PC-9 (cell line): Measurements from ENCODE around the gene THOC2. TPM values are rescaled to one million over a fixed set of nuclear protein-coding genes. Genes with fewer than 3 reads are reported as not detected.

Source experiments
- BruUV-seq: library from RNA; stranded (reverse); fragments of 400-500 nt; replicated peaks from 2 replicates; lab custom pipeline; 2021; lab: Mats Ljungman, UMichigan
- CTCF ChIA-PET: fragments of 300-600 bp; sonication (Branson Sonifier 250); formaldehyde crosslinking; loops from one replicate; lab custom pipeline; 2022; ENCODE audit warnings: antibody characterized with exemption; lab: Charles Lee
- POLR2A ChIA-PET: fragments of 300-600 bp; sonication (Branson Sonifier 250); formaldehyde crosslinking; loops from one replicate; lab custom pipeline; 2022; ENCODE audit warnings: antibody characterized with exemption; ENCODE audit not compliant: unreplicated experiment; lab: Charles Lee
- DNase-seq, 2 experiments: peaks; one replicate each; pipeline versions ENCODE4 v3.0.0 to v3.0.0-alpha.2; 2015 to 2022; ENCODE audit warnings: mixed read lengths in 1 of 2
- H2AFZ ChIP-seq: fragments of 200-600 bp; sonication (generic); 2 replicates; pipeline ENCODE4 v1.8.1; 2017; ENCODE audit warnings: antibody characterized with exemption
- H3F3A ChIP-seq: fragments of 200-600 bp; sonication (generic); 2 replicates; pipeline ENCODE4 v1.8.1; 2017; ENCODE audit warnings: antibody characterized with exemption, mild to moderate bottlenecking, low read depth; ENCODE audit not compliant: insufficient read depth
- H3K27ac ChIP-seq: fragments of 200-600 bp; sonication (generic); 2 replicates; pipeline ENCODE4 v1.6.1; 2016; ENCODE audit warnings: mixed run types
- H3K27me3 ChIP-seq: fragments of 200-600 bp; sonication (generic); 2 replicates; pipeline ENCODE4 v1.6.1; 2016; ENCODE audit warnings: low read depth, mixed run types; ENCODE audit not compliant: insufficient read depth
- H3K36me3 ChIP-seq: fragments of 200-600 bp; sonication (generic); 2 replicates; pipeline ENCODE4 v1.6.1; 2016; ENCODE audit warnings: low read depth, mixed run types
- H3K4me1 ChIP-seq: fragments of 200-600 bp; sonication (generic); replicated peaks from 2 replicates; pipeline ENCODE4 v1.6.1; 2016; ENCODE audit warnings: mixed run types; ENCODE audit not compliant: insufficient read depth
- H3K4me2 ChIP-seq: fragments of 200-600 bp; sonication (generic); 2 replicates; pipeline ENCODE4 v1.6.1; 2017; ENCODE audit warnings: mixed run types
- H3K4me3 ChIP-seq: fragments of 200-600 bp; sonication (generic); 2 replicates; pipeline ENCODE4 v1.6.1; 2016; ENCODE audit warnings: mixed run types
- H3K79me2 ChIP-seq: fragments of 200-600 bp; sonication (generic); 2 replicates; pipeline ENCODE4 v1.6.1; 2017; ENCODE audit warnings: low read depth, mixed run types
- H3K9me2 ChIP-seq: fragments of 200-600 bp; sonication (generic); 2 replicates; pipeline ENCODE4 v1.8.1; 2017; ENCODE audit warnings: mild to moderate bottlenecking; ENCODE audit not compliant: insufficient read depth
- H3K9me3 ChIP-seq: fragments of 200-600 bp; sonication (generic); 2 replicates; pipeline ENCODE4 v1.8.1; 2016; ENCODE audit warnings: low read depth; ENCODE audit not compliant: insufficient read depth
- H4K20me1 ChIP-seq: fragments of 200-600 bp; sonication (generic); 2 replicates; pipeline ENCODE4 v1.8.1; 2017; ENCODE audit not compliant: insufficient read depth
- CTCF ChIP-seq: fragments of 200-600 bp; sonication (generic); conservative IDR thresholded peaks from 2 replicates; pipeline ENCODE4 v1.6.1; 2017; ENCODE audit warnings: mixed run types, antibody characterized with exemption, mild to moderate bottlenecking, moderate library complexity
- EZH2 ChIP-seq: fragments of 200-600 bp; sonication (generic); IDR thresholded peaks from 2 replicates; pipeline ENCODE4 v1.8.0; 2017; ENCODE audit warnings: antibody characterized with exemption, low read depth
- intact Hi-C: fragments of 100-400 bp; cut with micrococcal nuclease; formaldehyde crosslinking; loops from one replicate; pipeline ENCODE4 v1.10.0; 2022; ENCODE audit not compliant: unreplicated experiment
- total RNA-seq: library from RNA; stranded (reverse); gene quantifications from 2 replicates; pipeline ENCODE4 v1.2.3, GENCODE V29; 2021

THOC2 gene
- total RNA-seq, 1 experiment from 2014 or later, result 158 TPM

GRCh38 chrX:123743312-123743711, 10.5 kb upstream of the THOC2 start:
- BruUV-seq, result no TSS peak
- no peaks in the 10 kb centered on the region for H3K9me3 ChIP-seq
- H4K20me1 ChIP-seq, result no peaks in the 10 kb centered on the region
- no peaks in the 10 kb centered on the region for H3K79me2 ChIP-seq
- no peak for DNase-seq
- no peak overlapping the region for H3K4me2 ChIP-seq
- no peak overlapping the region for H2AFZ ChIP-seq
- POLR2A ChIA-PET, result no interaction called here
- no peak overlapping the region for H3K27ac ChIP-seq
- H3K4me1 ChIP-seq, result no peaks in the 10 kb centered on the region
- no peak overlapping the region for H3K4me3 ChIP-seq
- no peaks in the 10 kb centered on the region for H3K27me3 ChIP-seq
- intact Hi-C loops, result no loop called here
- CTCF ChIA-PET, result interaction anchor here (0.7 kb wide), 1 partner anchor 29 kb away, joined by 3 read pairs; no protein-coding TSS in a partner anchor
- no peaks in the 10 kb centered on the region for H3K9me2 ChIP-seq
- H3F3A ChIP-seq, result no peaks in the 10 kb centered on the region
- TF ChIP-seq EZH2 (no peak), CTCF (no peak)
- H3K36me3 ChIP-seq, result no peaks in the 10 kb centered on the region

- H3K36me3 ChIP-seq, result no peaks in the 10 kb centered on the region
- intact Hi-C loops, result no loop called here
- H3K27ac ChIP-seq, result no peak overlapping the region
- H3K9me3 ChIP-seq, result no peaks in the 10 kb centered on the region
- no TSS peak for BruUV-seq
- no peak overlapping the region for H3K4me2 ChIP-seq
- no peaks in the 10 kb centered on the region for H3K27me3 ChIP-seq
- ChIA-PET POLR2A (no interaction called here), CTCF (interaction anchor here (0.6 kb wide), 1 partner anchor 35 kb away, joined by 4 read pairs; no protein-coding TSS in a partner anchor)
- H3K4me1 ChIP-seq, result no peaks in the 10 kb centered on the region
- DNase-seq, result no peak
- no peaks in the 10 kb centered on the region for H3K79me2 ChIP-seq
- no peaks in the 10 kb centered on the region for H3K9me2 ChIP-seq
- H4K20me1 ChIP-seq, result no peaks in the 10 kb centered on the region
- no peak overlapping the region for H3K4me3 ChIP-seq
- H3F3A ChIP-seq, result no peaks in the 10 kb centered on the region
- TF ChIP-seq EZH2 (no peak), CTCF (no peak)
- H2AFZ ChIP-seq, result no peak overlapping the region
Measured at GRCh38 chrX:123742440-123742839, 9.6 kb upstream of the THOC2 start.

GRCh38 chrX:123740536-123740935, 7.7 kb upstream of the THOC2 start:
- POLR2A ChIA-PET, result no interaction called here
- no TSS peak for BruUV-seq
- H3K27ac ChIP-seq, result no peak overlapping the region
- H2AFZ ChIP-seq, result no peak overlapping the region
- no peaks in the 10 kb centered on the region for H4K20me1 ChIP-seq
- no peaks in the 10 kb centered on the region for H3K9me3 ChIP-seq
- no peak overlapping the region for H3K4me3 ChIP-seq
- CTCF ChIA-PET, result no interaction called here
- DNase-seq, result no peak
- no peaks in the 10 kb centered on the region for H3K36me3 ChIP-seq
- intact Hi-C loops, result no loop called here
- H3F3A ChIP-seq, result 0 out of 2 replicates have a peak, but pooled peaks cover 7% of the 10 kb centered on the region
- no peak overlapping the region for H3K4me2 ChIP-seq
- TF ChIP-seq EZH2, result no peak
- TF ChIP-seq CTCF, result no peak
- no peaks in the 10 kb centered on the region for H3K79me2 ChIP-seq
- no peaks in the 10 kb centered on the region for H3K9me2 ChIP-seq
- no peaks in the 10 kb centered on the region for H3K4me1 ChIP-seq
- no peaks in the 10 kb centered on the region for H3K27me3 ChIP-seq
